Tibial nerve (tissue), 4 donors: ENCODE measurements around the gene MMADHC. TPM values are rescaled to one million over a fixed set of nuclear protein-coding genes. Genes with fewer than 3 reads are reported as not detected.

Experiments
- DNase-seq, 2 donors: peaks; one replicate each; pipeline ENCODE4 v3.0.0-alpha.2; 2019; ENCODE audit warnings: low spot score in 2 of 2
- H3K27ac ChIP-seq, 4 donors: fragments of 200-600 bp; sonication (generic) in 3 of 4; one replicate each; pipeline ENCODE4 v1.5.1; 2017 to 2019; ENCODE audit warnings: mild to moderate bottlenecking in 1 of 4
- H3K27me3 ChIP-seq, 2 donors: fragments of 200-600 bp; sonication (generic) in 1 of 2; one replicate each; pipeline versions ENCODE4 v1.5.1 to v1.6.0; 2017 to 2019
- H3K36me3 ChIP-seq, 3 donors: fragments of 200-600 bp; sonication (generic); one replicate each; pipeline ENCODE4 v1.5.1; 2018 to 2019
- H3K4me1 ChIP-seq, 4 donors: fragments of 200-600 bp; sonication (generic) in 3 of 4; one replicate each; pipeline ENCODE4 v1.5.1; 2017 to 2019
- H3K4me3 ChIP-seq, 4 donors: fragments of 200-600 bp; sonication (generic) in 3 of 4; one replicate each; pipeline ENCODE4 v1.5.1; 2017 to 2019; ENCODE audit warnings: mild to moderate bottlenecking in 1 of 4, moderate library complexity in 1 of 4
- H3K9me3 ChIP-seq, 4 donors: fragments of 200-600 bp; sonication (generic) in 3 of 4; one replicate each; pipeline ENCODE4 v1.5.1; 2017 to 2019
- CTCF ChIP-seq, 5 experiments: fragments of 200-600 bp in 3 of 5; fragments of 450-650 bp in 2 of 5; sonication (generic) in 3 of 5; IDR thresholded peaks; one replicate each; pipeline ENCODE4 v1.5.1; 2016 to 2019; ENCODE audit warnings: antibody characterized with exemption in 5 of 5, mild to moderate bottlenecking in 3 of 5, moderate library complexity in 2 of 5
- EP300 ChIP-seq, 2 donors: sonication (generic); formaldehyde crosslinking; IDR thresholded peaks; one replicate each; pipeline ENCODE4 v1.6.1; 2017; ENCODE audit warnings: antibody characterized with exemption in 2 of 2, mild to moderate bottlenecking in 1 of 2
- POLR2A ChIP-seq, 2 donors: fragments of 450-650 bp; IDR thresholded peaks; one replicate each; pipeline ENCODE4 v1.6.1; 2017; ENCODE audit warnings: antibody characterized with exemption in 2 of 2, mild to moderate bottlenecking in 2 of 2, moderate library complexity in 2 of 2
- WGBS, 2 donors: methylation state at CpG; one replicate each; pipeline ENCODE4 v1.1.5; 2018; 5-methylcytosine and 5-hydroxymethylcytosine counted together
- small RNA-seq: library from RNA; depleted of rRNA; stranded (forward); fragments of <200 nt; gene quantifications from one replicate; pipeline ENCODE3, GENCODE V24; 2016
- total RNA-seq, 4 donors: library from RNA; depleted of rRNA; stranded (reverse); fragments of >200 nt; gene quantifications; one replicate each; pipeline ENCODE4 v1.1.0, GENCODE V29; 2016

The MMADHC gene
- total RNA-seq, 4 donors from 2014 or later = 44.5 to 58.2 (median 54.0) TPM

GRCh38 chr2:149528983-149529382 lies 58.6 kb downstream of the MMADHC start:
- TF ChIP-seq POLR2A (IDR thresholded peaks at IDR 0.05) = no peak
- no peak for TF ChIP-seq CTCF (IDR thresholded peaks at IDR 0.05)
- no peak for TF ChIP-seq EP300 (IDR thresholded peaks at IDR 0.05)
- WGBS, 2 donors = 50 to 63% methylated on average over 3 of the region's 3 CpGs
- Histone ChIP-seq H3K27me3 (no peaks in the 10 kb centered on the region), H3K27ac (no peak overlapping the region), H3K36me3 (no peaks in the 10 kb centered on the region), H3K4me3 (no peak overlapping the region), H3K9me3 (no peaks in the 10 kb centered on the region), H3K4me1 (no peaks in the 10 kb centered on the region)
- DNase-seq = no peak

GRCh38 chr2:149527998-149528755 lies 59.4 kb downstream of the MMADHC start:
- no peaks in the 10 kb centered on the region for H3K4me1 ChIP-seq
- H3K27ac ChIP-seq = no peak overlapping the region
- no peaks in the 10 kb centered on the region for H3K36me3 ChIP-seq
- WGBS, 2 donors = 49 to 53% methylated on average over 7 of the region's 7 CpGs
- H3K9me3 ChIP-seq = peaks cover 0 to 1% (median 0%) of the 10 kb centered on the region in 4 donors
- H3K27me3 ChIP-seq = no peaks in the 10 kb centered on the region
- no peak for TF ChIP-seq POLR2A (IDR thresholded peaks at IDR 0.05)
- no peak overlapping the region for H3K4me3 ChIP-seq
- DNase-seq = no peak

- Histone ChIP-seq H3K27me3 (no peaks in the 10 kb centered on the region), H3K36me3 (no peaks in the 10 kb centered on the region), H3K4me1 (no peaks in the 10 kb centered on the region), H3K27ac (no peak overlapping the region), H3K4me3 (no peak overlapping the region), H3K9me3 (peaks cover 0 to 12% (median 0%) of the 10 kb centered on the region in 4 donors)
- 96 to 97% methylated on average over 2 of the region's 2 CpGs for WGBS, 2 donors
- TF ChIP-seq EP300 (IDR thresholded peaks at IDR 0.05) (no peak), CTCF (IDR thresholded peaks at IDR 0.05) (no peak)
- DNase-seq = no peak
Observed at GRCh38 chr2:149526689-149527088, 60.9 kb downstream of the MMADHC start.

GRCh38 chr2:149525323-149525722 lies 62.3 kb downstream of the MMADHC start:
- peaks cover 0 to 14% (median 0%) of the 10 kb centered on the region in 4 donors for H3K9me3 ChIP-seq
- no peaks in the 10 kb centered on the region for H3K36me3 ChIP-seq
- no peak overlapping the region for H3K27ac ChIP-seq
- H3K4me3 ChIP-seq = no peak overlapping the region
- H3K4me1 ChIP-seq = no peaks in the 10 kb centered on the region
- TF ChIP-seq EP300 (IDR thresholded peaks at IDR 0.05) = no peak
- no peak for TF ChIP-seq POLR2A (IDR thresholded peaks at IDR 0.05)
- no peak for TF ChIP-seq CTCF (IDR thresholded peaks at IDR 0.05)
- DNase-seq = no peak
- 92 to 94% methylated on average over 5 of the region's 9 CpGs for WGBS, 2 donors
- no peaks in the 10 kb centered on the region for H3K27me3 ChIP-seq

Small RNAs within 50 kb of the gene (small RNA-seq; reads per million reads assigned to genes)
- not detected for gene RNU6-601P
